ENCODE data around the gene SSR3. TPM values are rescaled to one million over a fixed set of nuclear protein-coding genes. Genes with fewer than 3 reads are reported as not detected.
"Not testable (repeated sequence)": the region's sequence is repeated elsewhere in the genome, so short reads cannot be mapped to it uniquely, and the experiment has no call there.

SSR3 gene
- total RNA-seq, 5 donors from 2014 or later (not counting 1 experiment from before 2014, with no cell fraction given): 68.0 to 112 (median 92.0) TPM

DNA sequence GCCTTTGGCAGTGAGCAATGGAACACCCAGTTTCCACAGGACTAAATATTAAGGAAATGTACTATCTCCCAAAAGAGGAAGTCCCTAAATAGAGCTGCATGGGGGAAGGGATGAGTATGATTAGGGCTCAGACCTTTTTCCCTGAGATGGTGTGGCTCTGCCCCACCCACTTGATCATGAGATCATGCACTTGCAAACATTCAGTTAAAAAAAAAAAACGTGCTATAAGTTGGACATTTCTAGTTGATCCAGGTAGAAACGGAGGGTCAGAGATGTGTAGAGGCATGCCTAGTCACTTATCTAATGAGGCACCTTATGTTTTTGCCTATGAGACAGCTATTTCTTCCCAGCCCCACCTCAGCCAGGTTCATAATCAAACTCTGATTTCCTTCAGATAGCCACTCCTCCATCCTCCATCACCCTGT, 24.5 kb upstream of the SSR3 start:
- H3K9me3 ChIP-seq: no peaks in the 10 kb centered on the region
- no peaks in the 10 kb centered on the region for H3K36me3 Mint-ChIP-seq
- no peaks in the 10 kb centered on the region for H3K36me3 ChIP-seq (ENCODE audit: control insufficient read depth in 2 of 2, extremely low read depth in 1 of 2, insufficient read depth in 1 of 2, low read length in 1 of 2)
- no peak overlapping the region for H3K27ac Mint-ChIP-seq
- 67% methylated on average over 1 of the region's 2 CpGs for WGBS (ENCODE audit: insufficient coverage)
- H3K4me3 ChIP-seq (ENCODE audit: control insufficient read depth in 1 of 2, extremely low read depth in 1 of 2, low read length in 1 of 2): no peak overlapping the region
- ATAC-seq (replicated peaks in 1 of 4) (no peak), DNase-seq (no peak)
- no peaks in the 10 kb centered on the region for H3K9me3 Mint-ChIP-seq
- POLR2A ChIA-PET: interaction anchor here (0.6 to 0.7 kb wide), 2 partner anchors 214 to 1990 kb away, joined by 4 to 9 read pairs; no protein-coding TSS in a partner anchor
- H3K4me1 ChIP-seq (ENCODE audit: control insufficient read depth in 1 of 2, extremely low read depth in 1 of 2, insufficient read depth in 2 of 2, low read length in 2 of 2): no peaks in the 10 kb centered on the region
- CTCF ChIA-PET: no interaction called here
- H3K4me1 Mint-ChIP-seq: peaks cover 0 to 6% (median 4%) of the 10 kb centered on the region in 3 donors
- peaks cover 11 to 18% of the 10 kb centered on the region in 2 donors for H3K27me3 Mint-ChIP-seq
- peaks cover 0 to 2% of the 10 kb centered on the region in 2 experiments for H3K27me3 ChIP-seq (replicated peaks in 1 of 2; ENCODE audit: control insufficient read depth in 2 of 2, extremely low read depth in 1 of 2, insufficient read depth in 2 of 2, low read length in 1 of 2)
- H3K4me3 Mint-ChIP-seq: no peak overlapping the region
- H3K27ac ChIP-seq (ENCODE audit: low read length): no peak overlapping the region

DNA sequence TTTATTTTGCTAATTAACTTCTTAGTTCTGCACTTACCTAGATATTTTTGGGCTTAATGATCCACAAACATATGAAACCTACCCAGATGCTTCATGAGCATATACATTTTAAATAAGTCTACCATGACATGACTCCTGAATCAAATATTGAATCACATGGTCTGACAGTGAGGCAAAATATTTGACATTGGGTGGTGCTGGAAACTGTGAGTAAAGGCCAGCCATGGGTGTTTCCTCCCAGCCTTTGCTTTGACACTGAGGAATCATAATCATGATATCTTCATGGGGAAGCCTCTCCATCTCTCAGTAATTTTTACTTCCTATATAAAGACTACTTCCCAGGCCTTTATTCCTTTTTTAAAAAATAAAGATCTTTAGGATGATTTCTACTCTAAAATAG, 22.8 kb upstream of the SSR3 start:
- Mint-ChIP-seq H3K4me1 (no peaks in the 10 kb centered on the region), H3K27me3 (peaks cover 15 to 27% of the 10 kb centered on the region in 2 donors), H3K4me3 (no peak overlapping the region), H3K9me3 (no peaks in the 10 kb centered on the region), H3K27ac (no peak overlapping the region), H3K36me3 (no peaks in the 10 kb centered on the region)
- DNase-seq: no peak
- Histone ChIP-seq H3K4me1 (ENCODE audit: control insufficient read depth in 1 of 2, extremely low read depth in 1 of 2, insufficient read depth in 2 of 2, low read length in 2 of 2) (no peaks in the 10 kb centered on the region), H3K36me3 (ENCODE audit: control insufficient read depth in 2 of 2, extremely low read depth in 1 of 2, insufficient read depth in 1 of 2, low read length in 1 of 2) (no peaks in the 10 kb centered on the region), H3K9me3 (no peaks in the 10 kb centered on the region), H3K4me3 (ENCODE audit: control insufficient read depth in 1 of 2, extremely low read depth in 1 of 2, low read length in 1 of 2) (no peak overlapping the region), H3K27me3 (replicated peaks in 1 of 2; ENCODE audit: control insufficient read depth in 2 of 2, extremely low read depth in 1 of 2, insufficient read depth in 2 of 2, low read length in 1 of 2) (peaks cover 0 to 2% of the 10 kb centered on the region in 2 experiments), H3K27ac (ENCODE audit: low read length) (no peak overlapping the region)
- CTCF ChIA-PET: no interaction called here
- POLR2A ChIA-PET: no interaction called here
- no peak for ATAC-seq (replicated peaks in 1 of 4)

DNA sequence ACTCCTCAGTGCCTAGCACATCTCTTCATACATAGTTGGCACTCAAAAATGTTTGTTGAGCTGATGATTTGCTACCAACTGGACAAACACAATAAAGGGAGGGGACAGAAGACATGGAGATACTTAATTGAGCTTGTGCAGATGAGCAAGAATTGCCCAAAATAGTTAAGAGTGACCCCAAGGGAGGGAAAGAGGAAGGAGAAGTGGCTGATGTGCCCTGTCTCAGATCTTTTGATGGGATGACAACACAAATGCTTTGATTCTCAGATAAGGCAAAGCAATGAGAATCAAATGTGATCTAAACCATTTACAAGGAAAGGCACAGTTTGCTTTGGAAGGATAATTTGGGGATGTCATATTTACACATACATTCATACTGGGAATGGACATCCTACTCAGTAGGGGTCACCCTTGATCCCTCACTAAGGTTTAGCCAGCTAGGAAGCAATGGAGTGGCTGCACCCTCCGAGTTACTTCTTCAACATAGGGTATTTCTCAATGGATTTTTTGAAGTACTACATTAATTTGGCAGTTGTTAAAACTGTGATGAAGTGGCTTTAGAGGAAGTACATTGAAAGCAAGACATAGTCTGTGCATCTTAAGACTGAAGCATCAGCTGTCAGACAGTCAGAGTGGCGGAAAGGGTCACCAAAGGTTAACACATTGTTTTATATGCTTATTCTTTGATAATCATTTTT, 21.9 kb upstream of the SSR3 start:
- Mint-ChIP-seq H3K36me3 (no peaks in the 10 kb centered on the region), H3K4me1 (no peaks in the 10 kb centered on the region), H3K27ac (no peak overlapping the region), H3K27me3 (peaks cover 18 to 30% of the 10 kb centered on the region in 2 donors), H3K9me3 (no peaks in the 10 kb centered on the region), H3K4me3 (no peak overlapping the region)
- Histone ChIP-seq H3K27me3 (replicated peaks in 1 of 2; ENCODE audit: control insufficient read depth in 2 of 2, extremely low read depth in 1 of 2, insufficient read depth in 2 of 2, low read length in 1 of 2) (peaks cover 0 to 2% of the 10 kb centered on the region in 2 experiments), H3K9me3 (no peaks in the 10 kb centered on the region), H3K4me1 (ENCODE audit: control insufficient read depth in 1 of 2, extremely low read depth in 1 of 2, insufficient read depth in 2 of 2, low read length in 2 of 2) (no peaks in the 10 kb centered on the region), H3K27ac (ENCODE audit: low read length) (no peak overlapping the region), H3K36me3 (ENCODE audit: control insufficient read depth in 2 of 2, extremely low read depth in 1 of 2, insufficient read depth in 1 of 2, low read length in 1 of 2) (no peaks in the 10 kb centered on the region), H3K4me3 (ENCODE audit: control insufficient read depth in 1 of 2, extremely low read depth in 1 of 2, low read length in 1 of 2) (no peak overlapping the region)
- DNase-seq: no peak
- CTCF ChIA-PET: no interaction called here
- POLR2A ChIA-PET: interaction anchor here in 1 of 2 donors (0.6 kb wide), 1 partner anchor 1562 kb away, joined by 4 read pairs; no protein-coding TSS in a partner anchor
- no CpG with 5 or more reads among the region's 2 CpGs for WGBS (ENCODE audit: insufficient coverage)
- no peak for ATAC-seq (replicated peaks in 1 of 4)

DNA sequence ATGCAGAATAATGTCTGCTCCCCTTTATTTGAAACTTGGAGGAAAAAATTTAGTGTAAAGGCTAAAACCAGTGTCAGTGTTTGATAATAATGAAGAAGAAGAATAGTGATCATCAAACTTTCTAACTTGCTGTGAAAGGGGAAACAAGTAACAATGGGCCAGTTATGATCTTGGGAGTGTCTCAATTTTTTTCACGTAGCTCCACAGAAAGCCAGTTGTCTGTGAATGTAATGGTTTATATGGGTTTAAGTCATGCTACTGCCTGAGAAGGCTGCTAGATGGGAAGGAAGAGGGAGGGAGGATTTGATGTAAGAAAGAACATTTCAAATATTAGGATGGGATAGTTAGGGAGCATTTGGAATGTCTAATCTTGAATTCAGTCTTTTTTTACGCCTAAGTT, 21.1 kb upstream of the SSR3 start:
- no peaks in the 10 kb centered on the region for H3K36me3 ChIP-seq (ENCODE audit: control insufficient read depth in 2 of 2, extremely low read depth in 1 of 2, insufficient read depth in 1 of 2, low read length in 1 of 2)
- CTCF ChIA-PET: interaction anchor here in 1 of 2 donors (0.5 kb wide), 1 partner anchor 376 kb away, joined by 9 read pairs; no protein-coding TSS in a partner anchor
- peaks cover 20 to 30% of the 10 kb centered on the region in 2 donors for H3K27me3 Mint-ChIP-seq
- POLR2A ChIA-PET: no interaction called here
- DNase-seq: no peak
- H3K27ac Mint-ChIP-seq: no peak overlapping the region
- no peaks in the 10 kb centered on the region for H3K9me3 ChIP-seq
- H3K4me1 ChIP-seq (ENCODE audit: control insufficient read depth in 1 of 2, extremely low read depth in 1 of 2, insufficient read depth in 2 of 2, low read length in 2 of 2): no peaks in the 10 kb centered on the region
- peaks cover 0 to 2% of the 10 kb centered on the region in 2 experiments for H3K27me3 ChIP-seq (replicated peaks in 1 of 2; ENCODE audit: control insufficient read depth in 2 of 2, extremely low read depth in 1 of 2, insufficient read depth in 2 of 2, low read length in 1 of 2)
- ATAC-seq (replicated peaks in 1 of 4): no peak
- no peak overlapping the region for H3K4me3 ChIP-seq (ENCODE audit: control insufficient read depth in 1 of 2, extremely low read depth in 1 of 2, low read length in 1 of 2)
- no peak overlapping the region for H3K4me3 Mint-ChIP-seq
- 82% methylated on average over 2 of the region's 2 CpGs for WGBS (ENCODE audit: insufficient coverage)
- no peaks in the 10 kb centered on the region for H3K36me3 Mint-ChIP-seq
- no peaks in the 10 kb centered on the region for H3K4me1 Mint-ChIP-seq
- H3K27ac ChIP-seq (ENCODE audit: low read length): no peak overlapping the region
- H3K9me3 Mint-ChIP-seq: no peaks in the 10 kb centered on the region

DNA sequence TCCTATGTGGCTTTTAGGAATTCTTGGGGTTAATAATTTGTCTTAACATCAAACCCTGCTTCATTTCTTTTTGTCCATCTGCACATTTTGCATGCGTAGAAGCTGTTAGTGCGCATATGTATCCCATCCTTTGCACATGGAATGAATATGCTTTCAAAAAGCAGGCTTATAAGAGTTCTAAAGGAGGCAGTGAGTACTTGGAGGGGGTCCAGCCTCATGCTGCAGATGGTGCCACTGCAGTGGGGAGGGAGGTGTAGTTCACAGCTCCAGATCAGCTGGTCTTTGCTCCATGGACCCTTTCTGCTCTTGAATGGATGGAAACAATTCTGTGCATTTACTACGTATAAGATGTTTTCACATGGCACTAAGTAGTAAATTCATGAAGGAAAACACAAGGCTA, 20.7 kb upstream of the SSR3 start:
- H3K36me3 ChIP-seq (ENCODE audit: control insufficient read depth in 2 of 2, extremely low read depth in 1 of 2, insufficient read depth in 1 of 2, low read length in 1 of 2): no peaks in the 10 kb centered on the region
- Mint-ChIP-seq H3K9me3 (no peaks in the 10 kb centered on the region), H3K27me3 (peaks cover 22 to 30% of the 10 kb centered on the region in 2 donors), H3K27ac (no peak overlapping the region), H3K4me1 (no peaks in the 10 kb centered on the region), H3K4me3 (no peak overlapping the region), H3K36me3 (no peaks in the 10 kb centered on the region)
- peaks cover 0 to 2% of the 10 kb centered on the region in 2 experiments for H3K27me3 ChIP-seq (replicated peaks in 1 of 2; ENCODE audit: control insufficient read depth in 2 of 2, extremely low read depth in 1 of 2, insufficient read depth in 2 of 2, low read length in 1 of 2)
- ChIA-PET POLR2A (no interaction called here), CTCF (interaction anchor here in 1 of 2 donors (0.5 kb wide), 1 partner anchor 376 kb away, joined by 9 read pairs; no protein-coding TSS in a partner anchor)
- no peak overlapping the region for H3K27ac ChIP-seq (ENCODE audit: low read length)
- ATAC-seq (replicated peaks in 1 of 4): no peak
- no peak overlapping the region for H3K4me3 ChIP-seq (ENCODE audit: control insufficient read depth in 1 of 2, extremely low read depth in 1 of 2, low read length in 1 of 2)
- no peaks in the 10 kb centered on the region for H3K4me1 ChIP-seq (ENCODE audit: control insufficient read depth in 1 of 2, extremely low read depth in 1 of 2, insufficient read depth in 2 of 2, low read length in 2 of 2)
- H3K9me3 ChIP-seq: no peaks in the 10 kb centered on the region
- DNase-seq: no peak
- 94% methylated on average over 3 of the region's 3 CpGs for WGBS (ENCODE audit: insufficient coverage)

DNA sequence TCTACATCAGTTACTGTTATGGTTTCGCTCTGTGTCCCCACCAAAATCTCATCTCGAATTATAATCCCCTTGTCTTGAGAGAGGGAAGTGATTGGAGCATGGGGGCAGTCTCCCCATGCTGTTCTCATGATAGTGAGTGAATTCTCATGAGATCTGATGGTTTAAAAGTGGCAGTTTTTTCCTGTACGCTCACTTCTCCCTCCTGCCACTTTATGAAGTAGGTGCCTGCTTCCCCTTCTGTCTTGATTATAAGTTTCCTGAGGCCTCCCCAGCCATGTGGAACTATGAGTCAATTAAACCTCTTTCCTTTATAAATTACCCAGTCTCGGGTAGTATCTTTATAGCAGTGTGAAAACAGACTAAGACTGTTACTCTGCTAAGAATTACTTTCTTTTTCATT, 15.0 kb upstream of the SSR3 start:
- peaks cover 14 to 16% of the 10 kb centered on the region in 2 donors for H3K27me3 Mint-ChIP-seq
- H3K4me3 Mint-ChIP-seq; H3K36me3 ChIP-seq (ENCODE audit: control insufficient read depth in 2 of 2, extremely low read depth in 1 of 2, insufficient read depth in 1 of 2, low read length in 1 of 2); H3K36me3 Mint-ChIP-seq; H3K27ac Mint-ChIP-seq; ATAC-seq (replicated peaks in 1 of 4); H3K9me3 ChIP-seq; H3K27ac ChIP-seq (ENCODE audit: low read length); H3K27me3 ChIP-seq (replicated peaks in 1 of 2; ENCODE audit: control insufficient read depth in 2 of 2, extremely low read depth in 1 of 2, insufficient read depth in 2 of 2, low read length in 1 of 2); H3K4me1 ChIP-seq (ENCODE audit: control insufficient read depth in 1 of 2, extremely low read depth in 1 of 2, insufficient read depth in 2 of 2, low read length in 2 of 2); H3K4me3 ChIP-seq (ENCODE audit: control insufficient read depth in 1 of 2, extremely low read depth in 1 of 2, low read length in 1 of 2); POLR2A ChIA-PET; H3K9me3 Mint-ChIP-seq; CTCF ChIA-PET; H3K4me1 Mint-ChIP-seq; DNase-seq: not testable (repeated sequence)
- WGBS (ENCODE audit: insufficient coverage): no CpG with 5 or more reads among the region's 4 CpGs

Measured in T-cell (primary cell).